GM10248 (cell line): ENCODE measurements around the gene ALKBH4.
"Not testable (repeated sequence)": the region's sequence is repeated elsewhere in the genome, so short reads cannot be mapped to it uniquely, and the experiment has no call there.

ENCODE experiments used
- CTCF ChIA-PET: fragments of 300-600 bp; sonication (Branson Sonifier 250); formaldehyde crosslinking; extraction: SDS; loops from one replicate; lab custom pipeline; 2021; ENCODE audit warnings: antibody characterized with exemption; lab: Yijun Ruan, JAX
- POLR2A ChIA-PET: fragments of 350-650 bp; sonication (Branson Sonifier 250); formaldehyde crosslinking; extraction: SDS; loops from one replicate; lab custom pipeline; 2020; ENCODE audit warnings: antibody characterized with exemption; lab: Yijun Ruan, JAX
- DNase-seq: peaks from one replicate; pipeline ENCODE4 v3.0.0; 2012; ENCODE audit errors: extremely low spot score
- CTCF ChIP-seq: IDR thresholded peaks from 2 replicates; pipeline ENCODE4 v1.5.1; 2012; ENCODE audit warnings: mild to moderate bottlenecking, low read depth; ENCODE audit errors: extremely low read depth, missing control alignments, control extremely low read depth

The ALKBH4 gene

GRCh38 chr7:102464577-102465280, at the start of gene ALKBH4, which contains the start of gene LRWD1:
Gene ALKBH4 (minus strand): TSS chr7:102464863. CDS start chr7:102464836, 27 bp downstream.
Gene LRWD1 (plus strand): TSS chr7:102464984. CDS start chr7:102465081, 97 bp downstream.
- TF ChIP-seq CTCF, result peak; percentile 12
- ChIA-PET CTCF (interaction anchor here (0.9 to 1.8 kb wide), 4 partner anchors 14 to 57 kb away, joined by 3 to 7 read pairs (median 4); no protein-coding TSS in a partner anchor), POLR2A (no interaction called here)
- DNase-seq, result peak; percentile 100

- CTCF ChIA-PET, DNase-seq, POLR2A ChIA-PET: not testable (repeated sequence)
Observed at GRCh38 chr7:102512642-102513221, 48.1 kb upstream of the ALKBH4 start.

GRCh38 chr7:102511860-102512522, 47.3 kb upstream of the ALKBH4 start:
- DNase-seq, CTCF ChIA-PET, POLR2A ChIA-PET: not testable (repeated sequence)

GRCh38 chr7:102510575-102510974, 45.9 kb upstream of the ALKBH4 start:
- CTCF ChIA-PET, DNase-seq, POLR2A ChIA-PET: not testable (repeated sequence)

- POLR2A ChIA-PET, CTCF ChIA-PET, DNase-seq: not testable (repeated sequence)
Observed at GRCh38 chr7:102507410-102508088, 42.9 kb upstream of the ALKBH4 start.

GRCh38 chr7:102505298-102506185, 40.9 kb upstream of the ALKBH4 start:
- DNase-seq, CTCF ChIA-PET, POLR2A ChIA-PET: not testable (repeated sequence)

GRCh38 chr7:102503141-102503540, 38.5 kb upstream of the ALKBH4 start:
- DNase-seq, POLR2A ChIA-PET, CTCF ChIA-PET: not testable (repeated sequence)

- POLR2A ChIA-PET, CTCF ChIA-PET, DNase-seq: not testable (repeated sequence)
Observed at GRCh38 chr7:102498321-102498720, 33.7 kb upstream of the ALKBH4 start.

GRCh38 chr7:102497308-102497707, 32.6 kb upstream of the ALKBH4 start:
- CTCF ChIA-PET, POLR2A ChIA-PET, DNase-seq: not testable (repeated sequence)

- CTCF ChIA-PET, POLR2A ChIA-PET, DNase-seq: not testable (repeated sequence)
Observed at GRCh38 chr7:102496861-102497260, 32.2 kb upstream of the ALKBH4 start.

- CTCF ChIA-PET, POLR2A ChIA-PET, DNase-seq: not testable (repeated sequence)
Observed at GRCh38 chr7:102494473-102495149, 29.9 kb upstream of the ALKBH4 start.

- CTCF ChIA-PET, POLR2A ChIA-PET, DNase-seq: not testable (repeated sequence)
Observed at GRCh38 chr7:102494026-102494425, 29.4 kb upstream of the ALKBH4 start.

- DNase-seq, CTCF ChIA-PET, POLR2A ChIA-PET: not testable (repeated sequence)
Observed at GRCh38 chr7:102493220-102493935, 28.7 kb upstream of the ALKBH4 start.

- DNase-seq, POLR2A ChIA-PET, CTCF ChIA-PET: not testable (repeated sequence)
Observed at GRCh38 chr7:102490529-102491075, 25.9 kb upstream of the ALKBH4 start.
